GM21381 (cell line): ENCODE data around the gene ZNF70.
A peak's percentile ranks its signal among the peaks of the same experiment; 100 is the strongest.

Experiments
- ATAC-seq: cut with Tn5 transposase; IDR thresholded peaks from one replicate; pipeline ENCODE4 v1.9.1; 2021; ENCODE audit warnings: mild to moderate bottlenecking, moderate library complexity; ENCODE audit not compliant: unreplicated experiment

Gene ZNF70

DNA sequence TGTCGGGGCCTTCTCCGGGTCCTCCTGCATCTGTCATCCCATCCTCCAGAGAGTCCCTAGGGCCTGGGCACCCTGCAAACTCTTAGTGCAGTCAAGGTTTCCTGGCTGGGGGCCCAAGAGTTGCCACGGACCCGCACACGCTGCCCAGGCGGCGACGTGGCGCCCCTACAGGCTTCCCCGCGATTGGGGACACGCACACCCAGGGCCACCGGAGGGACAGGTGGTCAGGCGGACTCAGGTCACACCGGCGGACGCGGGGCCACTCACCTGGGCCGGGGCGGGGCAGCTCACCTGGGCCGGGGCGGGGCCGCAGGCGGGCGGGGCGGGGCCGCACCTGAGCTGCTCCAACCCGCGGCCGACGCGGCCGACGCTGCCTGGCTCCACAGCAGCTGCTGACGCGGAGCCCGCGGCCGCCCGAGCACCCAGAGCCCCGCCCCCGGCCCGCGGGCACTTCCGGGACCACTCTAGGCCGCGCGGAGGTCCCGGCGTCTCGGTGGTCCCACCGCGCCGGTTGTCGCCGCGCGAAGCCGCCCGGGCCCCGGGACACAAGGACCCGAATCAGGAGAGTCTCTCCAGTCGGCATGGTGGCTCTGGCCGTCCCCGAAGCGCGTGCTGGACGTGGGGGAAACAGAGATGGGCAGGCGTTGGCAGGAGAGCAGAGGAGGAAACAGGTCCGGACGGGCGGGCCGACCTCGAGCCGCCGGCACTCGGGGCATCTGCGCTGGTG lies at the start of gene ZNF70:
Gene ZNF70, minus strand, starts transcription at position 399 of the 727 bp plus-strand sequence. CDS start 5,972 bp downstream, outside the sequence.
- ATAC-seq, result peak; percentile 77

DNA sequence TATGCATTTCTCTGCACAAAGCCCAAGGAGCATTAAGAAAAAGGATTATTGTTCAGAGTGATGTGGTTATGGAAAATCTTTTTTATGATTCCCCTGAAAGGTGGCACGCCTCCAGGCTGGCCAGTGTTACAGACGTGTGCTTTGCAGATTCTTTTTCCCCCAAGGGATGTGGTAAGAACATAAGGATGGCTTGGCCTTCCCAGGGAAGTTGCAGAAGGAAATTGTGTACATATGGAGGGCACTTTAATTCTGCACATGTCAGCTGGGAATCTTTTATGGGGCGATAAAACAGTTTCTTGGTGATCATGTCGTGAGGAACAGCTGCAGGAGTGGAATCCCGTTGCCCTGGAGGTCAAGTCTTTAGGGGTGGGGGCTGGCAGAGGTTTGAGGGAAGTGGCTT lies 45.5 kb upstream of the ZNF70 start:
- ATAC-seq, result no peak

DNA sequence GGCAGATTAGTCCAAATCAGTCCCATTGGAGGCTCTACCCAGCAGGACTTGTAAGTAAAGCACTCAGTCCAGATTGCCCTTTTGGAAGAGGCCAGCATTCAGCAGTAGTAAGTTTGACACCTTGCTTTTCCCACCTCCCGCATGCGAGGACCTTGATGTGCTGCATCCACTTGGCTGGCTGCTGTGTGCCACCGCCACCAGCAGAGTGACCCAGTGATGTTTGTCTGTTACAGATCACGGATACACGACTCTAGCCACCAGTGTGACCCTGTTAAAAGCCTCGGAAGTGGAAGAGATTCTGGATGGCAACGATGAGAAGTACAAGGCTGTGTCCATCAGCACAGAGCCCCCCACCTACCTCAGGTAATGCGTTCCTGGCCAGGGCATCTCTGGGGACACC lies 42.4 kb upstream of the ZNF70 start:
- ATAC-seq, result no peak

DNA sequence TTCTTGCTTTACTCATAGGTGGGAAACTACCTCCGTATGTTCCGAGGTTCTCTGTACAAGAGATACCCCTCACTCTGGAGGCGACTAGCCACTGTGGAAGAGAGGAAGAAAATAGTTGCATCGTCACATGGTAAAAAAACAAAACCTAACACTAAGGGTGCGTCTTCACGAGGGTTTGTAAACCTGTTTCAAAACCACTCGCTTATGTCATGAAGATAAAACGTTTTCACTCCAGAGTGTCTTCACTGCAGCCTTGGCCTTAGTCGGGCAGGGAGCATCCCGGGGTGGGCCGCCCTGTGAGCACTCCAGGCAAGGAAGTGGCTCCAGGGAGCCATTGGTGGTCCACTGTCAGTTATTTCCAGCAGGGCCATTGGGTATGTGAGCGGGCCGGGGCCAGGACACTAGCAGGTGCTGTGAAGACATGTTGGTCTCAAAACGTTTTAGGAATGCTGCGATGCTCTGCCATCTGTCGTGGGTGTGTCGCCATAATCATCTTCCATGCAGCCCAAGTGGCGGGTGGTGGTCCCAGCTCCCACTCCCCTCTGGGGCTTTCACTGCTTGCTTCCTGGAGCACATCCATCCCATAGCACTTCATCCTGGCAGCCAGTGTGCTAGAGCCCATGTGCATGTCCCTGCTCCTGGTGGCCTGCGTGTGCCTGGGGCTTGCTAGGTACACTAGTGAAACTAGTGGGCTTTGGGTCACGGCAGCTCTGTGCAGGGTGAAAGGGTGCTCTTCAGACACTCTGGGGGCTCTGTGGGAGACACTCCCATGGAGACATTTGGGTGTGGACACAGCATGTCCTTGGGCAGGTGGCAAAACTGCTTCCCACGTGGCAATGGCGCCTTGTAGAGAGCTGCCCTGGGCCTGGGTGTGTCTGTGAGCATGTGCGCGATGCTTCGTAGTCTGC lies 41.1 kb upstream of the ZNF70 start:
- no peak for ATAC-seq

DNA sequence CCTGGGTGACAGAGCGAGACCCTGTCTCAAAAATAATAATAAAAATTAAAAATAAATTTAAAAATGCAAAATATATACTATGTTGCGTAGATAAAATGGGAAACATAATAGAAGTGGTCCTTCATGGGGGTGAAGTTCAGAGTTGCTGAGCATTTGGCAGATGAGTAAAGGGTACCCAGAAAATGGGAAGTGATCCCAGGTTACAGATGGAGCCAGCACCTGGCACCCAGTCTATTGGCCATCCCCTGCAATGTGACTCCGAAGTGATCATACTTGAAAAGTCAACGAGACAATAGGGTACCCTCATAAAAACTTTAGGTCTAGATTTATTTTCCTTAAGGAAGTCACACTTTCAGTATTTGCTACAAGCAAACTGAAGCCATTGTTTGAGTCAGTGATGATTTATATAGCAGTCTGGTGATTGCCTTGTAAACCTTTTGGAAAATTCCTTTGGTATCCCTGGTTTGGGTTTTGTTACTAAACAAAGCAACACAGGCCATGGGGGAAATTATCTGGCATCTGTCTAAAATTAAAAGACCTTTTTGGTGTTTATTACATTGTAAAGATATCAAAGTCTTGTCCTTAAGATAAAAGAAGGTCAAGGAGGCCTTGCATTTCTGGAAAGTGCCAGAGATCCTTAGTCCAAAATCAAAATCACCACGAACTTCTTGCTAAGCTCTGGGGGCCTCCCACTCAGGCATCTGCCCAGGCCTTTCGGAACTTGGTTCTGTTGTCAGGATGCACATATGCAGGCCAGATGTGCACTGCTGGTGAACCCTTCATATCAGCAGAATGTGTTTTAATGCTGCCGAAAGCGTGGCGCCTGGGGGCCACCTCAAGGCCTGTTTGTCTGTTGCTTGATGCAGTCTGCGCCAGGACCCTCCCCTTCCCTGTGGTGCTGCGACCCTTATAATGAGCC lies 40.2 kb upstream of the ZNF70 start:
- no peak for ATAC-seq

DNA sequence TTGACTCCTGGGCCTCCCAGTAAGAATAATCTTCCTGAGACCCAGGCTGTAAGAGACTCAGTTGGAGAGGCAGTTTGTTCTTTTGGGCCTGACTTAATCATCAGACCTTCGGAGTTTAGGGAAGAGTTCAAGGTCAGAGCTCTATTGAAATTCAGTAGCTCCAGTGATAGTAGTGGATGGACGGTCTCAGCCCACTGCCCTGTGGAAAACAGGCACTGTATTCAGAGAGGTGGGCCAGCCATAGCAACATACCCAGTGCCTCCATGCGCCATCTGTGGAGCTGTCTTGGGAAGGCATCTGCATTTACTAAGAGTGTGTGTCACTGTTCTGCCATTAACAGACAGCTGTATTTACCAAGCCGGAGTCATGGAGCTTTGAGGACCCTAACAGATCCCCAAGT lies 38.7 kb upstream of the ZNF70 start:
- no peak for ATAC-seq

DNA sequence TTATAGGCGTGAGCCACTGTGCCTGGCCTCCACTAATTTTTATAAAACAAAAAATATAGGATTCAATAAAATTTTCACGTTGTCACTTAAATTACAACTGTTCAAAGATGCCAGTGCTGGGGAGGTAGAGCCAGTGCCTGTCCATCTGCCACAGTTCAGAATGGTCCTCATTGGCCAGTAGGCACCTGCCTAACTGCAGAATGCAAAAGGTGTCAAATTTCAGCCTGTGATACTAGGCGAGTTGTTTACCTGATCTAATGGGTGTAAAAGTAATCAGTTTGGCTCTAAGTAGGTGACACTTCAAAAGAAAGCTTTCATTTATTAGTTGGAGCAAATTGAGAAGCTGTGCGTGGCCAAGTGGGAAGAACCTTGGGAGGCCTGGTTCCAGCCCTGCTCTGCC lies 38.2 kb upstream of the ZNF70 start:
- no peak for ATAC-seq

DNA sequence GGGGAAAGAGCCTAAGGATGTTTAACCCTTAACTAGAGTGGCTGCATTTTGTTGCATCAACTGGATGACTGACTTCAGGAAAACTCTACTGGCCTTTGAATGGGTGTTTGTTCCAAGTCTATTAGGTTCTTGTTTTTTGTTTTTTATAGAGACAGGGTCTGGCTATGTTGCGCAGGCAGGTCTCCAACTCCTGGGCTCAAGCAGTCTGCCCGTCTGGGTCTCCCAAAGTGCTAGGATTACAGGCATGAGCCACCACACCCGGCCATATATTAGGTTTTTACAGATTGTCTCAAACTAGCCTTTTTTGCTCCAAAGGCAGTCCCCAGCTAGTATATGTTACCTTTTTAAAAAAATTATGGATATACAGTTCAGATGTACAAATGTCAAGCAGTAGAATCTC lies 37.0 kb upstream of the ZNF70 start:
- no peak for ATAC-seq

DNA sequence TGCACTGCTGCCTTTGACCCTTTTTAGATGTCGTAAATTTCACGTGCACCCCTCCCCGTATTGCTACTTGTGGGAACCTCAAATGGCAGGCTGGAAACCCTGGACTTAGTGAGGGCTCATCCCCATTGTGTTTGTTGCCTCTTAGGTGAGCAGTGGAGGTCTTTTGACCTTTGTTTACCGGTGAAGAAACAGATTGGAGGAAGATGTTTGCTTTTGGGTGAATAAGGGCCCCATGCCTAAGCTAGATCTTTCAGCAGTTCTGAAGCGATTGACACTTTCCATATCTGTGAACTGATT lies 36.6 kb upstream of the ZNF70 start:
- ATAC-seq, result no peak

DNA sequence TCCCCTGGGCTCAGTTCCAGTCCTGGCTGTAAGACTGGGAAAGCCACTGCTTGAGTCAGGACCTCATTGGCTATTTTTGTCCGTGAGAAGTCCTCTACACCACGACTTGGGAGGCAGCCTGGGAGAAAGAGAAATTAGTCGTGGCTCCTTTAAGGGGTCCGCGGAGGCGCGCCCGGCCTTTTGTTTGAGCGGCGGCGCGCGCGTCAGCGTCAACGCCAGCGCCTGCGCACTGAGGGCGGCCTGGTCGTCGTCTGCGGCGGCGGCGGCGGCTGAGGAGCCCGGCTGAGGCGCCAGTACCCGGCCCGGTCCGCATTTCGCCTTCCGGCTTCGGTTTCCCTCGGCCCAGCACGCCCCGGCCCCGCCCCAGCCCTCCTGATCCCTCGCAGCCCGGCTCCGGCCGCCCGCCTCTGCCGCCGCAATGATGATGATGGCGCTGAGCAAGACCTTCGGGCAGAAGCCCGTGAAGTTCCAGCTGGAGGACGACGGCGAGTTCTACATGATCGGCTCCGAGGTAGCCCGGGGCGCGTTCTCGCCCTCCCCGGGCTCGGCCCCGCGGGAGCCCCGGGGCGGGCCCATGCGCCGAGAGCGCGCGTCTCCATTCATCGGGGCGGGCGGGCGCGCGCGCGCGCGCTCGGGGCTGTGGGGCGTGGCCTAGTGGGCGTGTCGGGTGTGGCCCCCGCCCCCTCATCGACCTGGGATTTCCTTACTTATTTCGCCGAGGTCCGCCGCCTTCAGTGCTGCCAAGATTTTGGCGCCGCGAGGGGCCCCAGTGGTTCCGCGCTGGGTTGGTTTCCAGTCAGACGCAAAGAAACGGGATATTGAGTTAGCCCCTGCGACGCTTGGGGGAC lies 36.1 kb upstream of the ZNF70 start, which contains the start of gene SMARCB1:
Gene SMARCB1, plus strand, starts transcription at position 215 of the 848 bp plus-strand sequence. Its CDS starts 204 bp downstream, at position 419.
- ATAC-seq, result peak; percentile 77

DNA sequence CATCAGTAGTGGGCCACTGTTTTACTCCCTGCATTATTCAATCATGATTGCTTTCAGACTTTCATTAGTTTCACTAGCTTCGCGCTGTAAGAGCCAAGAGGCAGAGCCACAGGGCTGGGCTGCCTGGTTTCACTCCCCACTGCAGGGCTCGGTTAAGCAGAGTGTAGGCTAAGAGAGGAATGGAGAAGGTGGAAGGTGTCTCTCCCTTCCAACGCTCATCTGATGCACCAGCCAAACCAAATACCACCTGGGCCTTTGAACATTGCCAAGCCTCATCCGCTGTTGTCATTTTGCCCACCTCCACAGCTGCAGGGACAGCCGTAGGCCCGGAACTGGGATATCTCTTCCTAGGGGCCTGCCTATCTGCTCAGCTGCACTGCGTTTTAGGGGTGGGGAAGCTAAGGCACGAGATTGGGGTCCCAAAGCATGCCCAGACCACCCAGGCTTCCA lies 35.4 kb upstream of the ZNF70 start:
- no peak for ATAC-seq

DNA sequence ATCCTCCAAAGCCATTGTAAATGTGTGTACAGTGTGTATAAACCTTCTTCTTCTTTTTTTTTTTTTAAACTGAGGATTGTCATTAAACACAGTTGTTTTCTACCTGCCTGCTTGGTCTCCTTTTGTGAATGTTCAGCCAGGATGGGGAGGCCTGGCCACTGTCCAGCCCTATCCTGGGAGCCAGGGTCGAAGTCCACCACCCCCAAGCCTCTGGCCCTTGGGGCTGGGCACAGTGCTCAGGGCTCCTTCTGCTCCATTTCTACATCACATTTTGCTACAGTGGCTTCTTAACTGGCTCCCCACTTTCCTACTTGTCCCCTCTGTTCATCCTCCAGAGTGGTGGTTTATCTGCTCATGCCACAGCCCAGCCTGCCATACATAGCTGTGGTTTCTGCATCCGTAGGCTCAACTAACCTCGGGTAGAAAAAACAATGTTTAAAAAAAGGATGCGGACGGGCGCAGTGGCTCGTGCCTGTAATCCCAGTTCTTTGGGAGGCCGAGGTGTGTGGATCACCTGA lies 33.4 kb upstream of the ZNF70 start:
- ATAC-seq, result no peak

DNA sequence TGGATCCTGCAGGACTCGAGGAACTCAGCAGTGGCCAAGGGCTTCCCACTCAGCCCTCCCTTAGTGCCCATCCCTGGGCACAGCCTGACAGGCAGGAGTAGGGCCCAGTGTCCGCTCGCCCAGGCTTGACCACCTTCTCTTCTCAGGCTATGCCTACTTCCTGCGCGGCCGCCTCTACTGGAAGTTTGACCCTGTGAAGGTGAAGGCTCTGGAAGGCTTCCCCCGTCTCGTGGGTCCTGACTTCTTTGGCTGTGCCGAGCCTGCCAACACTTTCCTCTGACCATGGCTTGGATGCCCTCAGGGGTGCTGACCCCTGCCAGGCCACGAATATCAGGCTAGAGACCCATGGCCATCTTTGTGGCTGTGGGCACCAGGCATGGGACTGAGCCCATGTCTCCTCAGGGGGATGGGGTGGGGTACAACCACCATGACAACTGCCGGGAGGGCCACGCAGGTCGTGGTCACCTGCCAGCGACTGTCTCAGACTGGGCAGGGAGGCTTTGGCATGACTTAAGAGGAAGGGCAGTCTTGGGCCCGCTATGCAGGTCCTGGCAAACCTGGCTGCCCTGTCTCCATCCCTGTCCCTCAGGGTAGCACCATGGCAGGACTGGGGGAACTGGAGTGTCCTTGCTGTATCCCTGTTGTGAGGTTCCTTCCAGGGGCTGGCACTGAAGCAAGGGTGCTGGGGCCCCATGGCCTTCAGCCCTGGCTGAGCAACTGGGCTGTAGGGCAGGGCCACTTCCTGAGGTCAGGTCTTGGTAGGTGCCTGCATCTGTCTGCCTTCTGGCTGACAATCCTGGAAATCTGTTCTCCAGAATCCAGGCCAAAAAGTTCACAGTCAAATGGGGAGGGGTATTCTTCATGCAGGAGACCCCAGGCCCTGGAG lies 32.6 kb upstream of the ZNF70 start:
- ATAC-seq, result no peak

DNA sequence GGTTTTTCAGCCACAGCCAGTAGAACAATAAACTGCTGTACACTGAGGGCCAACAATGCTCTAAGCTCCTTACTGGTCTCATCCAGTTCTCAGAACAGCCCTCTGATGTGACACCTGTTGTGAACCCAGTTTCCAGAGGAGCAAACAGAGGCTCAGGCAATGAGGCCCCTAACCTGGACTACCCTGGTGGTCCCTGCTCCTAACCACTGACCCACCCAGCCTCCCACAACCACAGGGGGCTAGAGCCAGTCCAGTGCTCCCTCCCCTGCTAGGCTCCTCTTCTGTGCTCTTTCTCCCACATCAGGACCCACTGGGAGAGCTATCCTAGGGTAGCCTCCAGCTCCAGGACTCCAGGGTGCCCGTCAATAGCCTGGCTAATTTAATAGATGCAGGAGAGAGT lies 31.8 kb upstream of the ZNF70 start:
- no peak for ATAC-seq

DNA sequence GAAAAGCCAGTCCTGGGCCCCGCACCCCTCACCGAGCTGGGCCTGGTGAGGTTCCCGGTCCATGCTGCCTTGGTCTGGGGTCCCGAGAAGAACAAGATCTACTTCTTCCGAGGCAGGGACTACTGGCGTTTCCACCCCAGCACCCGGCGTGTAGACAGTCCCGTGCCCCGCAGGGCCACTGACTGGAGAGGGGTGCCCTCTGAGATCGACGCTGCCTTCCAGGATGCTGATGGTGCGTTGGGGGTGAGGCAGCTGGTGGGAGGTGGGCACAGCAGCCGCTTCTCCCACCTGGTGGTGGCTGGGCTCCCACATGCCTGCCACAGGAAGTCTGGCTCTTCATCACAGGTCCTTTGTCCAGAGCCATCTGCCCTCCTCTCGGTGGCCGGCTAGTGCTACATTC lies 31.3 kb upstream of the ZNF70 start:
- ATAC-seq, result no peak

DNA sequence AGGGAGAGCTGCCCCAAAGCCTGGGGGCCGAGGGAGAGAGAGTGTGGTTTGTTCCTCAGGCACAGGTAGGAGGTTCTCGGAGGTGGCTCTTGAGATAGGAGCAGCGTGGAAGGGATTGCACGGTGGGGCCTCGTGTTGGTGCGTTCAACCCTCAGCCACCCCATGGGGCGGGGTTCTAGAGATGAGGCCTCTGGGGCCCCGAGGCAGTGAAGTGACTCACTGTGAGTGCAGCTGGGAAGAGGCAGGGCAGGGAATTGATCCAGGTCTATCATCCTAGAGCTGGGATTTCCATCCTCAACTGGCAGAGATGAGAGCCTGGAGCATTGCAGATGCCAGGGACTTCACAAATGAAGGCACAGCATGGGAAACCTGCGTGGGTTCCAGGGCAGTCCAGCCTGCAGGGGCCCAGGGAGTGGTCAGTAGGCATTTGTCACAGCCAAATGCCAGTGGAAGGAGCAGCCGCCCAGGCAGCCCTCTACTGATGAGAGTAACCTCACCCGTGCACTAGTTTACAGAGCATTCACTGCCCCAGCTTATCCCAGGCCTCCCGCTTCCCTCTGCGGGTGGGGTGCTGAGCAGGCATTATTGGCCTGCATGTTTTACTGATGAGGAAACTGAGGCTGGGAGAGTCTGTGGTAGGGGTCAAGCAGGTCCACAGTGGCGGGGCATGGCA lies 30.7 kb upstream of the ZNF70 start:
- no peak for ATAC-seq

DNA sequence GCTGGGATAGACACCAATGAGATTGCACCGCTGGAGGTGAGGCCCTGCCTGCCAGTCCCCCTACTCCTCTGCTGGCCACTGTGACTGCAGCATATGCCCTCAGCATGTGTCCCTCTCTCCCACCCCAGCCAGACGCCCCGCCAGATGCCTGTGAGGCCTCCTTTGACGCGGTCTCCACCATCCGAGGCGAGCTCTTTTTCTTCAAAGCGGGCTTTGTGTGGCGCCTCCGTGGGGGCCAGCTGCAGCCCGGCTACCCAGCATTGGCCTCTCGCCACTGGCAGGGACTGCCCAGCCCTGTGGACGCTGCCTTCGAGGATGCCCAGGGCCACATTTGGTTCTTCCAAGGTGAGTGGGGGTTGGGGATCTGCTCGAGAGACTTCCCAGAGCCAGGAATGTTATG lies 30.2 kb upstream of the ZNF70 start:
- no peak for ATAC-seq

DNA sequence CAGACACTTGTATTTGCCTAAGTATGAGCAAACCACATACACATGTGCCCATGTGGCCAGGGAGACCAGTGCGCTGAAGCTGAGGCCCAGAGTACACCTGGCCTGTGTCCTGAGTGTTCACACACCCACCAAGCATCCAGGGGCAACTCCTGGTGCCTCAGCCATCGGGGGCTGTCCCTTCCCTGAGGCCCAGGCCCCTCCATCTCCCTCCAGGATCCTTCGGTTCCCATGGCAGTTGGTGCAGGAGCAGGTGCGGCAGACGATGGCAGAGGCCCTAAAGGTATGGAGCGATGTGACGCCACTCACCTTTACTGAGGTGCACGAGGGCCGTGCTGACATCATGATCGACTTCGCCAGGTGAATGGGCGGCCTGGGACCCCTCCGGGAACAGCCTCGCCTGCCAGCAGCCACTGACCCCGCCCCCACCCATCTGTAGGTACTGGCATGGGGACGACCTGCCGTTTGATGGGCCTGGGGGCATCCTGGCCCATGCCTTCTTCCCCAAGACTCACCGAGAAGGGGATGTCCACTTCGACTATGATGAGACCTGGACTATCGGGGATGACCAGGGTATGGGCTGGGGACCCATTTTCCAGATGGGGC lies 29.3 kb upstream of the ZNF70 start:
- no peak for ATAC-seq
